ENCODE measurements around the gene CPHXL2. TPM values are rescaled to one million over a fixed set of nuclear protein-coding genes. Genes with fewer than 3 reads are reported as not detected.

Gene CPHXL2
- total RNA-seq, 1 donor from 2014 or later = not detected

Other genes starting within 250 kb of the CPHXL2 start
- 36.3 and 38.1 TPM in 2 replicates for gene CFDP1, start 243.5 kb downstream of the CPHXL2 start, total RNA-seq
- gene TMEM170A, start 212.3 kb downstream of the CPHXL2 start, total RNA-seq = 38.2 and 44.1 TPM in 2 replicates
- 0.05 TPM in 1 of 2 replicates, not detected in the other for gene CHST6, start 181.6 kb downstream of the CPHXL2 start, total RNA-seq
- not detected in 2 replicates for gene CHST5, start 140.9 kb downstream of the CPHXL2 start, total RNA-seq
- gene TMEM231, start 120.8 kb downstream of the CPHXL2 start, total RNA-seq = 1.7 and 2.0 TPM in 2 replicates
- 61.4 and 63.1 TPM in 2 replicates for gene GABARAPL2, start 110.6 kb downstream of the CPHXL2 start, total RNA-seq
- 45.1 and 47.8 TPM in 2 replicates for gene ADAT1, start 53.7 kb downstream of the CPHXL2 start, total RNA-seq
- 198 and 199 TPM in 2 replicates for gene KARS1, start 29.3 kb downstream of the CPHXL2 start, total RNA-seq
- 67.4 and 67.6 TPM in 2 replicates for gene TERF2IP, start 29.2 kb downstream of the CPHXL2 start, total RNA-seq
- not detected in 2 replicates for gene DUXB, start 24.5 kb upstream of the CPHXL2 start, total RNA-seq
- not detected in 2 replicates for gene CPHXL, start 49.5 kb upstream of the CPHXL2 start, total RNA-seq

All from T-helper 2 cell treated with Interferon-gamma antibody and Interleukin-4, amounts not matched to agents 100 ng/mL and 5 ng/mL, for 36 hours (primary cell).